Activated naive CD8-positive, alpha-beta T cell treated with anti-CD3 and anti-CD28 coated beads, Interleukin-2, amount 50 U/mL, for 24 hours (primary cell): ENCODE data around the gene RING1.

Source experiments
- ATAC-seq: fragments of 150-1000 bp; cut with Tn5 transposase; one replicate; pipeline ENCODE4 v1.10.0; 2021
- DNase-seq: peaks from one replicate; pipeline ENCODE4 v3.0.0; 2021
- H3K27ac Mint-ChIP-seq: one replicate; pipeline ENCODE4 v1.8.0; 2021; ENCODE audit warnings: mild to moderate bottlenecking, mixed read lengths
- H3K27me3 Mint-ChIP-seq: one replicate; pipeline ENCODE4 v1.8.0; 2021; ENCODE audit warnings: mixed read lengths
- H3K36me3 Mint-ChIP-seq: one replicate; pipeline ENCODE4 v1.8.0; 2021; ENCODE audit warnings: low read depth, mixed read lengths
- H3K4me1 Mint-ChIP-seq: one replicate; pipeline ENCODE4 v1.8.0; 2021; ENCODE audit warnings: mixed read lengths
- H3K4me3 Mint-ChIP-seq: one replicate; pipeline ENCODE4 v1.8.0; 2021; ENCODE audit warnings: mild to moderate bottlenecking, moderate library complexity, mixed read lengths
- H3K9me3 Mint-ChIP-seq: one replicate; pipeline ENCODE4 v1.8.0; 2021; ENCODE audit warnings: mixed read lengths

Gene RING1

DNA sequence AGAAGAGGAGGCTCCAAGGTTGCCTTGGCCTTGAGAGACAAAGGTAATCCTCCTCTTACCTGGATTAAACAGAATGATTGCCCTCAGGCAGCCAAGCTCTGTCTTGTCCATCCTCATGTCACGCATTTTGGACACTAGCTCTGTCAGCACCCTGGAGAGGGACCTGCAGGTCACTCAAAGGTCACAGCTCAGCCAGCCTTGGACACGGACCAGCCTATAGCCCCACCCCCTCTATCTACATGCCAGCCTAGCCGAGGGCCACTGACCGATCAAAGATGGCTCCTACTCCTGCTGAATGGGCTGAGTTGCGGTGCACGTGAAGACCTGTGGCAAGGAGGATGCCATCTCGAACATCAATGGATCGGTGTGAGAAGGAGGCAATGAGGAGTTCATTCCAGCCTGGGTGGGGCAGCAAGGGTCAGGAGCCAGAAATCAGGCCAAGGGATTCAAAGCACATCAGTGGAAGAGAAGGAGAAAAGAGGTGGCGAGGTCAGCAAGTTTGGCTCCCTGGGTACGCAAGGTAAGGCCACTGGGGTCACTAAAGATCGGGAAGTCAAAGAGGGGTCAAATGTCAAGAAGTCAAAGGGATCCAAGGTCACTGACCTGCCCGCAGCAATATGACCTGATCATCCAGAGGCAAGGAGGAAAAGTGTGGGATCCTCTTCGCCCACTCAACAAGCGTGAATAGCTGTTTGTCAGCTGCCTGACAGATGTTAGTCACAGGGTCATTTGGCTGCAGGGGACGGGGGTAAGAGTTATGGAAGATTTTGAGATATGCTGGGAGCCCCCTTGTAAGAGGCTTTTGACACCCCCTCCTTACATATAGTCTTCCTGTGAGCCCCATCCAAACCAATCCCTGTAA is 12.8 kb upstream of the RING1 start:
- peaks cover 13% of the 10 kb centered on the region for H3K27me3 Mint-ChIP-seq
- no peak overlapping the region for H3K27ac Mint-ChIP-seq
- H3K4me3 Mint-ChIP-seq, result no peak overlapping the region
- H3K36me3 Mint-ChIP-seq, result peaks cover 21% of the 10 kb centered on the region
- ATAC-seq (no peak), DNase-seq (no peak)
- H3K4me1 Mint-ChIP-seq, result peaks cover 46% of the 10 kb centered on the region
- H3K9me3 Mint-ChIP-seq, result no peaks in the 10 kb centered on the region

DNA sequence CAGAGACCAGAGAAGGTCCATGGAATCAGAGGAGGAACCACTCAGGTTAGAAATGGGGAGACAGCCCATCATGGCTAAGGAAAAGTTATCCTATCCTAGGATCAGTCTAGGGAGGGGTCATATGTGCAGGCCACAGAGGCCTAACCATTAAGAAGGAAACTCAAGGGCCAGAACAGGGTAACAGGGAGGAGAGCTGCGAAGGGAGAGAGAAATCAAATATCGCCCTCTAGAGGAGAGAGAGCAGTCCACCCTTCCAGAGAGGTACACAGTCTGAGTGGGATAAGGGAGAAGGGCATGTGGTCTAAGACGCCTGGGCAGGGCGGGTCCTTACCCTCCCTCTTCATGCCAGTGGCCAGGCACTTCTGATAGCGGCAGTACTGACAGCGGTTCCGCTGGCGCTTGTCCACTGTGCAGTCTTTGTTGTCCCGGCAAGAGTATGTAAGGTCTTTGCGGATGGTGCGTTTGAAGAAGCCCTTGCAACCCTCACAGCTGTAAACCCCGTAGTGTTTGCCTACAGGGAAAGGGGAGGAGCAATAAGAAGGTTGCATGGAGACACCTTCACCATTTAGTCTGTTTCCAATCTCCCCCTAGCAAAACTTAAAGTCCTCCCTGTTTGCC is 10.8 kb upstream of the RING1 start:
- Mint-ChIP-seq H3K4me3 (peak overlapping the region; percentile 52), H3K36me3 (peaks cover 38% of the 10 kb centered on the region), H3K27me3 (peaks cover 2% of the 10 kb centered on the region), H3K27ac (peak overlapping the region; percentile 93), H3K4me1 (peaks cover 56% of the 10 kb centered on the region), H3K9me3 (no peaks in the 10 kb centered on the region)
- DNase-seq (no peak), ATAC-seq (peak; percentile 62)

DNA sequence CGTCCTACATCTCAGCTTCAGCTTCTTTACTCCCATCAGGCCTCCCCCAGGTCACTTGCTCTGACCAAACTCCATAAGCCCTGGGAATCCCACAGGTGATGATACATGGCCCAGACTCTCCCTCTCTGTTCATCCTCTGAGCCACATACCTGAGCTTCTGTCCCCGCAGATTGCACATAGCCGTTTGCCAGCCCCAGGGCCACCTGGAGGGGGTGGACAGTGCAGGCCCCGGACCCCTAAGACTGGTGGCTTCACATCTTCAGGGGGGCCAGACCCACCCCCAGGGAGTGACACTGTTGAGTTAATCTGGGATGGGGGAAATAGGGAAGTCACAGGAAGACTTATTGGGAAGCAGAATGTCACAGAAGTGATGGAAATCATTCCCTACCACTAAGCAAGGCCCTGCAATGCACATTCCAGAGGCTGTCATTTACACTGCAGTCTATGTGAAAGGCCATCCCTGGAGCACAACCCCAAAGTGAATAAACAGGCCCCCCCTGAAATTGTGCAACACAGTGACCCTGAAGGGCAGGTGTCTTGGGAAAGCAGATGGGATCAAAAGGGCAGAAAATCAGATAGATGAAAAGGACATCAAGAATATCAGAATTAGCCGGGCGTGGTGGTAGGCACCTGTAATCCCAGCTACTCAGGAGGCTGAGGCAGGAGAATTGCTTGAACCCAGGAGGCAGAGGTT is 10.0 kb upstream of the RING1 start:
- no peak for DNase-seq
- H3K9me3 Mint-ChIP-seq, result no peaks in the 10 kb centered on the region
- H3K4me1 Mint-ChIP-seq, result peaks cover 60% of the 10 kb centered on the region
- peak overlapping the region; percentile 93 for H3K27ac Mint-ChIP-seq
- no peak for ATAC-seq
- H3K4me3 Mint-ChIP-seq, result peak overlapping the region; percentile 99
- H3K36me3 Mint-ChIP-seq, result peaks cover 46% of the 10 kb centered on the region
- H3K27me3 Mint-ChIP-seq, result no peaks in the 10 kb centered on the region

DNA sequence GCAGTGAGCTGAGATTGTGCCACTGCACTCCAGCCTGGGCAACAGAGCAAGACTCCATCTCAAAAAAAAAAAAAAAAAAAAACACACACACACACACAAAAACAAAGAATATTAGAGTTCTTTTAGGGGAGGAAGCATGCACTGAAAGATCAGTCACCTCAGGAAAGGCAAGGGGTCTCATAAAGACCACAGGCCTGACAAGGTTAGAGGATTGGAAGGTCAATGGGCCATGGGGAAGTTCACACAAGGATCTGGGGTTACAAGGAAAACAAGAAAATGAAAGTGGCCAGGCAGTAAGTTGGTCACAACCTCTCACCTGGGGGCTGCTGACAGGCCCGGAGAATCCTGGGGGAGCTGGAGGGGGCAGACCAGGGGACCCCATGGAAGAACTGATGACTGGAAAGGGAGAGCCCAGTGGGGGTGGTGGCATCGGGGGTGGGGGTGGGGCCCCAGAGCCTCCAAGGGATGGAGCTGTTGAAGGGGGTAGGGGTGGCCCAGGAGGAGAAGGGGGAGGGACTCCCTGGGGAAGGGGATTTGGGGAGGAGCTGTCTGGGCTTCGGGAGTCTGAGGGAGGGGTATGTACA is 9.4 kb upstream of the RING1 start:
- H3K27ac Mint-ChIP-seq, result peak overlapping the region; percentile 93
- H3K4me1 Mint-ChIP-seq, result peaks cover 60% of the 10 kb centered on the region

DNA sequence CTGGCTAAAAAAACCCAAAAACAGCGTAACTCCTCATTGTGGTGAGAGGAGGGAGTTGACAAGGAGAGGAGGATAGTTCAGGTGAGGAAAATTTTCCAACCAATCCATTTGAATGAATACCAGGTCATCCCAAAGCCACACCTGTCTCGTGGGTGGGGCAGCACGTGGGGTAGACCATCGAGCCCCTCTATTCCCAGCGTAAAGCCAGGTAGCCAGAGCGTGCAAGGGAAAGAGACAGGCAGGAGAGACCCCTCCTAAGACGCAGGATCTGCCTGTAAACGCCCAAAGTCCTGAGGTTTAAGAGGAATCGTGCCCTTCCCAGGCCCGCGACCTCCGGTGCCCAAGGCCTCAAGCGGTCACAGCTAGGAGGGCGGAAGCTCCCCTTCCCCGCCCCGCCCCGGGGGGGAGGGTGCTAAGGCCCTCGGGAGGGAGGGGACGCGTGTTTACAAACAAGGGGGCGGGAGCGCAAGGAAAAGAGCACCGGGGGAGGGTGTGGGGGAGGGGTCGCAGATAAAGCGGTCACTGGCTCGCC is 8.5 kb upstream of the RING1 start:
- DNase-seq, result peak; percentile 78
- H3K9me3 Mint-ChIP-seq, result no peaks in the 10 kb centered on the region
- H3K4me3 Mint-ChIP-seq, result peak overlapping the region; percentile 99
- peaks cover 61% of the 10 kb centered on the region for H3K4me1 Mint-ChIP-seq
- H3K27me3 Mint-ChIP-seq, result no peaks in the 10 kb centered on the region
- peak overlapping the region; percentile 93 for H3K27ac Mint-ChIP-seq
- peaks cover 51% of the 10 kb centered on the region for H3K36me3 Mint-ChIP-seq
- ATAC-seq, result peak; percentile 27

More for the DNA sequence above, 9.4 kb upstream of the RING1 start:
- ATAC-seq, result no peak
- Mint-ChIP-seq H3K27me3 (no peaks in the 10 kb centered on the region), H3K4me3 (peak overlapping the region; percentile 99), H3K36me3 (peaks cover 52% of the 10 kb centered on the region), H3K9me3 (no peaks in the 10 kb centered on the region)
- DNase-seq, result no peak

DNA sequence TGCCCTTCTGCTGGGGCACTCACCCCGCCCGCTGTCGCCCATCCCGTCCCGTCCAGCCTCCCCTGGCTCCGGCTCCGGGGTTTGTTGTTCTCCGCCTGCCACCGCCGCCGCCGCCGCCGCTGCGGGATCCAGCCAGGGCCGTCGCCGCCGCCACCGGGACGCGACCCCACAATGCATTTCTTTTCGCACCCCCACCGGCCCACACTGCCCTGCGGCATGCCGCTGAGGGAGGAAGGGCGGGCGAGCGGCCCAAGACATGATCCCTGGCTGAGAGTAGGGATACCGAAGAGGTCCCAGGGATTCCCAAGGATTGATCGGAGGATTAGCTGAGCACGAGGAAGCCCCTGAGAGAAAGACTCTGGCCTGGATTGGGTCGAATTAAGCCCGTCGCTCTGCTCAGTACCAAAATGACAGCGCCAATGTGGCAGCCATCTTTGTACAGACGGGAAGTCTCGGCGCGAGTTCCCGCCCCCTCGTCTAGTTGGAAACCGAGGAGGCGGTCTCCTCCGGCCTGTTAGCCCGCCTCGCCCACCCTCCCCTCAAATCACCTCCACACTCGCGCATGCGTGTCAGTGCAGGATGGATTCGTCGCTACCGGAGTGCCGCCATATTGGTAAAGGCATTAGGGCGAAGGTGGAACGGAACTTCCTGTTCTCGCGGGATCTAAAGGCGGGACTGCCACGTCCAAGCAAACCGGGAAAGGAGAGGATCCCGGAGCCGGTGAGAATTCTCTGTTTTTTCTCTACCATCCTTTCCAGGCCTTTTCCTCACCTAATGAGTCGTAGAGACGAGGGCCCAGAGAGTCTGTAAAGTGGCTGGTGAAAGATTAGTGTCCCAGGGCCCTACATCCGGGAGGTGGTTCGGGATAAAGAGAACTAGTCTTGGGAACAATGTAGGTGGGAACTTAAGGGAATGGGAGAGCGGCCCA is 7.8 kb upstream of the RING1 start, which contains the start of the genes RXRB and SLC39A7:
RXRB (minus strand) TSS at position 447 of the 928 bp plus-strand sequence; CDS start at position 258, 189 bp downstream.
SLC39A7 (plus strand) TSS at position 649 of the 928 bp plus-strand sequence. CDS start 379 bp downstream, outside the sequence.
- H3K36me3 Mint-ChIP-seq, result peaks cover 50% of the 10 kb centered on the region
- no peaks in the 10 kb centered on the region for H3K9me3 Mint-ChIP-seq
- DNase-seq (peak; percentile 98), ATAC-seq (peak; percentile 40)
- H3K27ac Mint-ChIP-seq, result peak within 1 kb of the TSS; percentile 98
- peaks cover 67% of the 10 kb centered on the region for H3K4me1 Mint-ChIP-seq
- no peaks in the 10 kb centered on the region for H3K27me3 Mint-ChIP-seq
- peak within 1 kb of the TSS; percentile 99 for H3K4me3 Mint-ChIP-seq

DNA sequence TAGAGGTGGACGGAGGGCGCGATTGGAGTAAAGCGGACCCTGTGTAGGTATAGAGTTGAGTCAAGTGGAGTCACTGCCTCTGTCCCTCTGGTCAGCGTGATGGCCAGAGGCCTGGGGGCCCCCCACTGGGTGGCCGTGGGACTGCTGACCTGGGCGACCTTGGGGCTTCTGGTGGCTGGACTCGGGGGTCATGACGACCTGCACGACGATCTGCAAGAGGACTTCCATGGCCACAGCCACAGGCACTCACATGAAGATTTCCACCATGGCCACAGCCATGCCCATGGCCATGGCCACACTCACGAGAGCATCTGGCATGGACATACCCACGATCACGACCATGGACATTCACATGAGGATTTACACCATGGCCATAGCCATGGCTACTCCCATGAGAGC is 7.2 kb upstream of the RING1 start:
- H3K36me3 Mint-ChIP-seq, result peaks cover 43% of the 10 kb centered on the region

DNA sequence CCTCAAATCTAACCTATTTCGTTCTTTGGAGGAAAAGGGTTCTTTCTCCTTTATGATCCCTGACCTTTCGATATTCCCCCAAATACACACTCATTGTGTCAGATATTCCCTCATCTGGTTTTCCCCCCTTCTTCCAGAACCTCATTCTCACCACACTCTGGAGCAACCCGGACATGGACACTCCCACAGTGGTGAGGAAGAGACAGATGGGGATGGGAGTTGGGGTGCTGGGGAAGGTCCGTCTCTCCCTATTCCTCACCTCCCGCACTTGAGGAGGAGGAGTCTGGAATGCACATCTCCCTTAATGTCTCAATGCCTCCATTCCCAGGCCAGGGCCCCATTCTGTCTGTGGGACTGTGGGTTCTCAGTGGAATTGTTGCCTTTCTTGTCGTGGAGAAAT is 6.4 kb upstream of the RING1 start:
- ATAC-seq (no peak), DNase-seq (no peak)
- H3K9me3 Mint-ChIP-seq, result no peaks in the 10 kb centered on the region
- peaks cover 39% of the 10 kb centered on the region for H3K36me3 Mint-ChIP-seq
- H3K4me3 Mint-ChIP-seq, result peak overlapping the region; percentile 99
- H3K27me3 Mint-ChIP-seq, result no peaks in the 10 kb centered on the region
- H3K4me1 Mint-ChIP-seq, result peaks cover 81% of the 10 kb centered on the region
- peak overlapping the region; percentile 98 for H3K27ac Mint-ChIP-seq

More for the DNA sequence above, 7.2 kb upstream of the RING1 start:
- no peaks in the 10 kb centered on the region for H3K9me3 Mint-ChIP-seq
- peaks cover 74% of the 10 kb centered on the region for H3K4me1 Mint-ChIP-seq
- ATAC-seq (no peak), DNase-seq (no peak)
- peak overlapping the region; percentile 99 for H3K4me3 Mint-ChIP-seq
- peak overlapping the region; percentile 98 for H3K27ac Mint-ChIP-seq
- no peaks in the 10 kb centered on the region for H3K27me3 Mint-ChIP-seq

DNA sequence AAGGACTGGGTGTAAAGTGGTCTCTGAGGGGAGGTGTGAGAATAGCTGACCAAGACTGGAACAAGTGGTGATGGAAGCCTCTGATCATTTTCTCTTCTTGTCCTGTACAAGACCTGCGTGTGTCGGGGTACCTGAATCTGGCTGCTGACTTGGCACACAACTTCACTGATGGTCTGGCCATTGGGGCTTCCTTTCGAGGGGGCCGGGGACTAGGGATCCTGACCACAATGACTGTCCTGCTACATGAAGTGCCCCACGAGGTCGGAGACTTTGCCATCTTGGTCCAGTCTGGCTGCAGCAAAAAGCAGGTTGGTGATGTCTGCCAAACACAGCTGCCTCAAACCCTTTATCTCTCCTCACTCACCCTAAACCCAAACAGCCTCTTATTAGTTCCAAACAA is 5.5 kb upstream of the RING1 start:
- ATAC-seq (no peak), DNase-seq (no peak)
- Mint-ChIP-seq H3K4me1 (peaks cover 77% of the 10 kb centered on the region), H3K27ac (peak overlapping the region; percentile 42), H3K36me3 (peaks cover 39% of the 10 kb centered on the region), H3K27me3 (no peaks in the 10 kb centered on the region), H3K9me3 (no peaks in the 10 kb centered on the region), H3K4me3 (peak overlapping the region; percentile 99)

DNA sequence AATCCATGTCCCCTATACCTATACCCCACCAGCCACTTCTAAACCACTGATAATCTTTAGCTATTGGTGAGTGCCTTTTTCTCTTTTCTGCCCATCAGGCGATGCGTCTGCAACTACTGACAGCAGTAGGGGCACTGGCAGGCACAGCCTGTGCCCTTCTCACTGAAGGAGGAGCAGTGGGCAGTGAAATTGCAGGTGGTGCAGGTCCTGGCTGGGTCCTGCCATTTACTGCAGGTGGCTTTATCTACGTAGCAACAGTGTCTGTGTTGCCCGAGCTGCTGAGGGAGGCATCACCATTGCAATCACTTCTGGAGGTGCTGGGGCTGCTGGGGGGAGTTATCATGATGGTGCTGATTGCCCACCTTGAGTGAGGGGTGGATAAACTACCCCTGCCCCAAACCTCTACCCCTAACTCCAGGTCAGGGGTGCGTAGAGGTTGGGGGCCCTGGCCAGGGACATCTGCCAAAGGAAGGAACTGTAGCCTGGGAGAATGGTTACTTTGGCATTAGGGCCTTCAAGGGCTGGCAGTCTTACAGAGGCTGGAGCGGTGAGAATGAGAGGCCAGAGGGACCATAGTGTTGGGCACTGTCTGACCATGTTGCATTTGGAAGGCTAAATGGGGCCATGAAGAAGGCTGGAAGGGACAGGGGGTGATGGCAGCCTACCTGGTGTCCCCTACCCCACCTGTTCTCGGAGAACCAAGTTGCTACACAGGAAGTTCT is 4.7 kb upstream of the RING1 start:
- peak overlapping the region; percentile 87 for H3K4me3 Mint-ChIP-seq
- ATAC-seq (no peak), DNase-seq (no peak)
- H3K9me3 Mint-ChIP-seq, result no peaks in the 10 kb centered on the region
- peak overlapping the region; percentile 80 for H3K27ac Mint-ChIP-seq
- H3K4me1 Mint-ChIP-seq, result peaks cover 70% of the 10 kb centered on the region
- peaks cover 39% of the 10 kb centered on the region for H3K36me3 Mint-ChIP-seq
- H3K27me3 Mint-ChIP-seq, result no peaks in the 10 kb centered on the region

DNA sequence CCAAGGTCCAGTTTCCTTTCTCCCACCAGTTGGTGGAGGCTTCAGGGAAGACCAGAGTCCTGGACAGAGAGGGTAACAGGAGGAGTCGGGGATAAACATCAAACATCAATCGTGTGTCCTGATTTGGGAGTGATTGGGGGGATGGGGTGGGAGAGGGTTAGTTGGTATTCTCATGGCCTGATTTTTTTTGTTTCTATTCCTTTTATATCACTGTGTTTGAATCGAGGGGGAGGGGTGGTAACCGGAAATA is 4.2 kb upstream of the RING1 start:
- peak overlapping the region; percentile 80 for H3K27ac Mint-ChIP-seq
- H3K4me3 Mint-ChIP-seq, result peak overlapping the region; percentile 87
- H3K9me3 Mint-ChIP-seq, result no peaks in the 10 kb centered on the region
- no peak for DNase-seq
- H3K27me3 Mint-ChIP-seq, result no peaks in the 10 kb centered on the region
- no peak for ATAC-seq
- H3K4me1 Mint-ChIP-seq, result peaks cover 70% of the 10 kb centered on the region
- peaks cover 36% of the 10 kb centered on the region for H3K36me3 Mint-ChIP-seq

DNA sequence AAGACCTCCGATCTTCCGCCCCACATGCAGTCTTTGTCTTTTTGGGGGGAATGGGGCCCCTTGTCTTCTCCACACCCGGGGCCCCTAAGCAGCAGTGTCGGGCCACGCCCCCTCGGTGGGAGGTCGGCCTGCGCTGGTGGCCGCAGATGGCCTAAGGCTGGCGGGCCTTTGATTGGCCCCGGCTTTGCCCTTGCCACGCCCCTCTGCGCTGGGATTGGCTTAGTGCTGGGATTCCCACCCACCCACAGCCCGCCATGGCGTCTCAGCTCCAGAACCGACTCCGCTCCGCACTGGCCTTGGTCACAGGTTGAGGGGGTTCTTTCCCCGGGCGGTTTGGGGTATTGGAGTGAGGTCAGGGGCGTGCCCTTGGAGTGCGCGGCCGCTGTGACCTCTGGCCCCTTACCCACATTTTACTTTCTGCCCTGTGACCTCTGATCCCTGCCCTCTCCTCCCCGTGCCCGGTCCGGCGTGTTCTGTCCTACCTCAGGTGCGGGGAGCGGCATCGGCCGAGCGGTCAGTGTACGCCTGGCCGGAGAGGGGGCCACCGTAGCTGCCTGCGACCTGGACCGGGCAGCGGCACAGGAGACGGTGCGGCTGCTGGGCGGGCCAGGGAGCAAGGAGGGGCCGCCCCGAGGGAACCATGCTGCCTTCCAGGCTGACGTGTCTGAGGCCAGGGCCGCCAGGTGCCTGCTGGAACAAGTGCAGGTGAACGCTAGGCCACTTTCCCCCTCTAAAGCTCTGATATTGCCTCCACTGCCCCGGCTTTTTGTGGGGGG is 3.7 kb upstream of the RING1 start, which contains the start of gene HSD17B8:
HSD17B8 (plus strand) TSS at position 241 of the 776 bp plus-strand sequence; CDS start at position 255, 14 bp downstream.
- ATAC-seq, result peak; percentile 50
- H3K4me1 Mint-ChIP-seq, result peaks cover 73% of the 10 kb centered on the region
- DNase-seq, result peak; percentile 97
- no peaks in the 10 kb centered on the region for H3K9me3 Mint-ChIP-seq
- no peaks in the 10 kb centered on the region for H3K27me3 Mint-ChIP-seq
- H3K27ac Mint-ChIP-seq, result peak within 1 kb of the TSS; percentile 95
- H3K4me3 Mint-ChIP-seq, result peak within 1 kb of the TSS; percentile 87
- H3K36me3 Mint-ChIP-seq, result peaks cover 39% of the 10 kb centered on the region
